ENCODE measurements around the gene LY6G5B.

The LY6G5B gene, protein sequence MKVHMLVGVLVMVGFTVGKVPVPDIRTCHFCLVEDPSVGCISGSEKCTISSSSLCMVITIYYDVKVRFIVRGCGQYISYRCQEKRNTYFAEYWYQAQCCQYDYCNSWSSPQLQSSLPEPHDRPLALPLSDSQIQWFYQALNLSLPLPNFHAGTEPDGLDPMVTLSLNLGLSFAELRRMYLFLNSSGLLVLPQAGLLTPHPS

DNA sequence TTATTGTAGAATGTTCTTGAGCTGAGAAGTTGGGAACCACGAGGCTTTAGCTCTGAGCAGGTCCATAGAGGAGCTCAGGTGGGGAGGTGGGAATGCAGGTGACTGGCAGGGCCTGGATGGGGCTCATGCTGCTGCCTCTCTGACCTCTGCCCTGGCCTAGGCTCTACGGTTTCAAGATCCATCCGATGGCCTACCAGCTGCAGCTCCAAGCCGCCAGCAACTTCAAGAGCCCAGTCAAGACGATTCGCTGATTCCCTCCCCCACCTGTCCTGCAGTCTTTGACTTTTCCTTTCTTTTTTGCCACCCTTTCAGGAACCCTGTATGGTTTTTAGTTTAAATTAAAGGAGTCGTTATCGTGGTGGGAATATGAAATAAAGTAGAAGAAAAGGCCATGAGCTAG is at the start of gene LY6G5B:
Gene LY6G5B, plus strand, starts transcription at position 301 of the 400 bp plus-strand sequence. CDS start 975 bp downstream, outside the sequence.
- H3K4me3 ChIP-seq (ENCODE audit: low read depth, low read length): no peak within 1 kb of the TSS
- TF ChIP-seq, protein P1, sequence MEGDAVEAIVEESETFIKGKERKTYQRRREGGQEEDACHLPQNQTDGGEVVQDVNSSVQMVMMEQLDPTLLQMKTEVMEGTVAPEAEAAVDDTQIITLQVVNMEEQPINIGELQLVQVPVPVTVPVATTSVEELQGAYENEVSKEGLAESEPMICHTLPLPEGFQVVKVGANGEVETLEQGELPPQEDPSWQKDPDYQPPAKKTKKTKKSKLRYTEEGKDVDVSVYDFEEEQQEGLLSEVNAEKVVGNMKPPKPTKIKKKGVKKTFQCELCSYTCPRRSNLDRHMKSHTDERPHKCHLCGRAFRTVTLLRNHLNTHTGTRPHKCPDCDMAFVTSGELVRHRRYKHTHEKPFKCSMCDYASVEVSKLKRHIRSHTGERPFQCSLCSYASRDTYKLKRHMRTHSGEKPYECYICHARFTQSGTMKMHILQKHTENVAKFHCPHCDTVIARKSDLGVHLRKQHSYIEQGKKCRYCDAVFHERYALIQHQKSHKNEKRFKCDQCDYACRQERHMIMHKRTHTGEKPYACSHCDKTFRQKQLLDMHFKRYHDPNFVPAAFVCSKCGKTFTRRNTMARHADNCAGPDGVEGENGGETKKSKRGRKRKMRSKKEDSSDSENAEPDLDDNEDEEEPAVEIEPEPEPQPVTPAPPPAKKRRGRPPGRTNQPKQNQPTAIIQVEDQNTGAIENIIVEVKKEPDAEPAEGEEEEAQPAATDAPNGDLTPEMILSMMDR (IDR thresholded peaks at IDR 0.05; ENCODE audit: low read depth, low read length): no peak

DNA sequence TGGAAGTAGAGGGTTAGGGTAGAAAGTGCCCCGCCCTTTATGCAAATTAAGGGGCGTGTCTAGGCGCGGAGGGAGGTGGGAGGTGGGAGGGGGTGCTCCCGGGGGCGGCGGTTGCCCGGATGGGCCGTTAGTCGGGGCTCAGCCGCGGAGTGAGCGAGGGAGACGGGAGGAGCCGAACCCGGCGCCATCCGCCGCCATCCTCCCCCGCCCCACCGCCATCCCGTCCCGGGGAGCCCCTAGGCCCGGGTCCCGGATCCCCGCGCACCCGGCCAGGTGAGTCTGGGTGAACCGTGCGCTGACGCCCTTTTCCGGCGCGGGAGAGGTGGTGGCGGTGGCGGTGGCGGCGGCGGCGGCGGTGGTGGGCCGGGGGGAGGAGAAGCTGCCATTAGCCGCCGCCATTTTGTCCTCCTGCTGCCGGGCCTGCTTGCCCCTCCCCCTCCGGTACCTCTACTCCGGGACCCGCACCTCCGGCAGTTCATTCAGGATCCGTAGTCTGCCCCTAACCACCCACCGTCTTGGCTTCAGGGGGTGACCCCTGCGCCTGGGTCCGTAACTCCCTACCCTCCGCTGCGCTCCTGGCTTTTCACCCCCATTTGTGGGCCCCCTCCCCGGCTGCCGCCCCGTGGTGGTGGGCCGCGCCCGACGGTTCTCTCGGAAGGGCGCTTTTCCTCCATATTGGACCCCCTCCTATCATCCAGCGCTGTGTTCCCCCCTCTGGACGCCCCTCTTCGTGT is 49.0 kb upstream of the LY6G5B start, which contains the start of gene PRRC2A:
Gene PRRC2A, plus strand, starts transcription at position 130 of the 734 bp plus-strand sequence. CDS start 2,075 bp downstream, outside the sequence.
- TF ChIP-seq, protein P1 (IDR thresholded peaks at IDR 0.05; ENCODE audit: low read depth, low read length): no peak
- H3K4me3 ChIP-seq (ENCODE audit: low read depth, low read length): peak within 1 kb of the TSS; percentile 96

DNA sequence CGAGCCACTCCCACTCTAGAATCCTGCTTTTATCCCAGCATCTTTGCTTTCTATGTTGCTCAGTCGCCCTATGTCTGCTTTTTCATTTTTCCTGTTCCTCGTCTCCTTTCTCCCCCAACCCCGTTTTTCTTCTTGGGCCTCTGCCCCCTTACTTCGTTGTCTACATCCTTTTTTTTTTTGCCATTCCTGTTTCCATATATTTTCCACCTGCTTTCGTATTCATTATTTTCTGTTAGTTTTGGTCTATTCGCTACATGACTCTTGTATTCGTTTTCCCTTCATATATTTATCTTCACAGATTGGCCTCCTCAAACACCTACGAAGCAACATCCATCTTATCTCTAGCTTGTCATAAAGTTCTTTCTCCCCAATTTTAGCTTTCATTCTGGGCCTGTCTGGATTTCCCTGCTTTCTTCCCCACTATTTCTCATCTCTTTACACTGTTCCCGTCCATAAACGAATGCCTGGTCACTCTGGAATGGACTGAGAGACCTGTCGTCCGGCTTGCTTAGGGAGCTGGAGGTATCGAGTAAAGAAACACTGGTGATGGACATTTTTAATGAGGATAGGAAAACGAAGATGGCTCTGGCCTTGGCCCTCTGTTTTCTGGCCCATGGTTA is 48.3 kb upstream of the LY6G5B start:
- TF ChIP-seq, protein P1 (IDR thresholded peaks at IDR 0.05; ENCODE audit: low read depth, low read length): no peak
- H3K4me3 ChIP-seq (ENCODE audit: low read depth, low read length): peak overlapping the region; percentile 96

DNA sequence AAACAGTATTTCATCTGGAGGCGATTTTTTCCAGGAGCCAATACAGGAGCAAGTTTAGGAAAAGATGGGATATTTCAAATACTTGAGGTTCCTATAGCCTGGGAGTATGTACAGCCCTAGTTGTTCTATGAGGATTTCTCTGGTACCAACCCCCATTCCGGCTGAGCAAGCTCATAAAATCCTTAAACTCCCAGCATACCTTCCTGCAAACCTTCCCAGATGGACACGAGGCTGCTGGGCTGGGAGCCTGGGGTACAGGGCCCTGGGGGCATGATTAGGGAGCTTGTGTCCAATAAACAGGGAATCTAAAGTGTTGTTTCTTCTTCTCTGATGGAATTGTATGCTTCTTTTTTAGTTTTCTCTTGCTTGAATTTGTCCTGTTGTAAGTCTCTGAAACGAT is 47.8 kb upstream of the LY6G5B start:
- TF ChIP-seq, protein P1 (IDR thresholded peaks at IDR 0.05; ENCODE audit: low read depth, low read length): no peak
- H3K4me3 ChIP-seq (ENCODE audit: low read depth, low read length): peak overlapping the region; percentile 96

DNA sequence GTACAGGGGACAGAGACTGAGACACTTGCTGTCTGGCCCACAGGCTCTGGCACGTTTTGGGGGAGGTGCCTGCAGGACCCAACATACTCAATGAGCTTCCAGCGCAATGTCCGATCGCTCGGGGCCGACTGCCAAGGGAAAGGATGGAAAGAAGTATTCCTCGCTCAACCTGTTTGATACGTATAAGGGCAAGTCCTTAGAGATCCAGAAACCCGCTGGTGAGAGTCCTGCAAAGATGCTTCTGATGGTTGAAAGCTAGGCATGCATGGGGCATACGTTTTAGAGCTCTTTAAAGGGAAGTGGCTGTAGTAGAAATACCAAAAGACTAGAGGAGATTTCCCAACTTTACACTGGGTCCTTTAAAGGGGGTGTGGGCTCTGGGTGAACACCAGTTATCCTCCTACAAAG is 47.1 kb upstream of the LY6G5B start:
- TF ChIP-seq, protein P1 (IDR thresholded peaks at IDR 0.05; ENCODE audit: low read depth, low read length): no peak
- H3K4me3 ChIP-seq (ENCODE audit: low read depth, low read length): peak overlapping the region; percentile 96

DNA sequence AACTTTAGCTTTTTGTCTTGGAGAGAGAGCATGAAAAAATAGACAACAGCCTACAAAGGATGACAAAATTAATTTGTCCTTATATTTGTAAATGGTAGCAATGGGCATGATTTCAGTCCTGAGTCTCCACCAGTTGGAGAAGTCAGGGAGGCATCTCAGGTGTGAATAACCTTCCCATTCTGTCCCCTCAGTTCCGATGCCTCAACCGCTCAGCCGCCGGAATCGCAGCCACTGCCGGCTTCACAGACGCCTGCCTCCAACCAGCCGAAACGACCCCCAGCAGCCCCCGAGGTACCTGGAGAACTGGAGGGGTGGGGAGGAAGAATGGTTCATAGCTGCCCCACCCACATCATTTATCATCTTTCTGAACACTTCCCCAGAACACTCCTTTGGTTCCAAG is 45.7 kb upstream of the LY6G5B start:
- no peak overlapping the region for H3K4me3 ChIP-seq (ENCODE audit: low read depth, low read length)
- TF ChIP-seq, protein P1 (IDR thresholded peaks at IDR 0.05; ENCODE audit: low read depth, low read length): no peak

DNA sequence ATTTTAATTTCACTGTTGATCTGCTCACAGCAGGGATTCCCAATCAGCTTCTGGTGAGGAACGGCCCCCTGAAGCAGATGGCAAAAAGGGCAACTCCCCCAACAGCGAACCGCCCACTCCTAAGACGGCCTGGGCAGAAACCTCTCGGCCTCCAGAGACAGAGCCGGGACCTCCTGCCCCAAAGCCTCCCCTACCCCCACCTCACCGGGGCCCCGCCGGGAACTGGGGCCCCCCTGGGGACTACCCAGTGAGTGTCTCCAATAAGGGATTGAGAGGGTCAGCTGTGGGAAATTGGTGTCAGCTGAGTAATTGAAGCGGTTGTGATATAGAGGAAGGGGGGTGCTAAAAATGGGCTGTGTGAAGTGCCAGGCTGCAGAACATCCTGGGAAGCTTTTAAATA is 42.8 kb upstream of the LY6G5B start:
- no peak overlapping the region for H3K4me3 ChIP-seq (ENCODE audit: low read depth, low read length)
- TF ChIP-seq, protein P1 (IDR thresholded peaks at IDR 0.05; ENCODE audit: low read depth, low read length): no peak

Data from WI38 (cell line).